SJSA1 (cell line): Measurements from ENCODE around the gene LATS2. TPM values are rescaled to one million over a fixed set of nuclear protein-coding genes. Genes with fewer than 3 reads are reported as not detected.
"Not testable (repeated sequence)": the region's sequence is repeated elsewhere in the genome, so short reads cannot be mapped to it uniquely, and the experiment has no call there.

Source experiments
- DNase-seq, 2 experiments: peaks; one replicate each; pipeline ENCODE4 v3.0.0-alpha.2; 2015 to 2020; ENCODE audit warnings: low spot score in 2 of 2, low read depth in 1 of 2
- H3K27ac ChIP-seq: fragments of 250-450 bp; sonication (Bioruptor Pico); 2 replicates; pipeline ENCODE4 v1.5.1; 2020; ENCODE audit warnings: mild to moderate bottlenecking, moderate library complexity
- H3K27me3 ChIP-seq: fragments of 250-450 bp; sonication (Bioruptor Pico); replicated peaks from 2 replicates; pipeline ENCODE4 v1.5.1; 2020; ENCODE audit warnings: mild to moderate bottlenecking, moderate library complexity
- H3K36me3 ChIP-seq: fragments of 250-450 bp; sonication (Bioruptor Pico); 2 replicates; pipeline ENCODE4 v1.5.1; 2020; ENCODE audit warnings: mild to moderate bottlenecking
- H3K4me1 ChIP-seq: fragments of 250-450 bp; sonication (Bioruptor Pico); replicated peaks from 2 replicates; pipeline ENCODE4 v1.6.1; 2021; ENCODE audit warnings: mild to moderate bottlenecking
- H3K4me3 ChIP-seq: fragments of 250-450 bp; sonication (Bioruptor Pico); 2 replicates; pipeline ENCODE4 v1.5.1; 2020; ENCODE audit warnings: mild to moderate bottlenecking
- H3K9me3 ChIP-seq: fragments of 250-450 bp; sonication (Bioruptor Pico); replicated peaks from 2 replicates; pipeline ENCODE4 v1.5.1; 2020; ENCODE audit warnings: mild to moderate bottlenecking
- total RNA-seq: library from RNA; depleted of rRNA; stranded (reverse); fragments of >200 nt; shearing (Covaris generic); gene quantifications from 2 replicates; pipeline ENCODE4 v1.2.3, GENCODE V29; 2014

LATS2 gene
- total RNA-seq, 1 experiment from 2014 or later = 14.4 TPM

GRCh38 chr13:21066946-21067345 lies 5.6 kb upstream of the LATS2 start:
- H3K4me1 ChIP-seq = peaks cover 16% of the 10 kb centered on the region

GRCh38 chr13:21065686-21066085 lies 4.3 kb upstream of the LATS2 start:
- Histone ChIP-seq H3K27me3 (no peaks in the 10 kb centered on the region), H3K9me3 (no peaks in the 10 kb centered on the region), H3K4me3 (no peak overlapping the region), H3K36me3 (peaks cover 6% of the 10 kb centered on the region), H3K4me1 (peaks cover 11% of the 10 kb centered on the region), H3K27ac (no peak overlapping the region)
- DNase-seq = no peak

More at GRCh38 chr13:21066946-21067345, 5.6 kb upstream of the LATS2 start:
- Histone ChIP-seq H3K27me3 (no peaks in the 10 kb centered on the region), H3K27ac (no peak overlapping the region), H3K36me3 (no peaks in the 10 kb centered on the region), H3K9me3 (no peaks in the 10 kb centered on the region), H3K4me3 (no peak overlapping the region)
- DNase-seq = no peak

GRCh38 chr13:21063031-21063430 lies 1.6 kb upstream of the LATS2 start:
- Histone ChIP-seq H3K4me1 (peaks cover 17% of the 10 kb centered on the region), H3K27me3 (no peaks in the 10 kb centered on the region), H3K9me3 (no peaks in the 10 kb centered on the region), H3K36me3 (peaks cover 25% of the 10 kb centered on the region), H3K4me3 (no peak overlapping the region), H3K27ac (no peak overlapping the region)
- no peak for DNase-seq

- H3K27me3 ChIP-seq = no peaks in the 10 kb centered on the region
- peak; percentile 33 to 48 for DNase-seq
- H3K27ac ChIP-seq = peak overlapping the region; percentile 99
- H3K36me3 ChIP-seq = peaks cover 38% of the 10 kb centered on the region
- peak overlapping the region; percentile 91 for H3K4me3 ChIP-seq
- H3K9me3 ChIP-seq = no peaks in the 10 kb centered on the region
- peaks cover 22% of the 10 kb centered on the region for H3K4me1 ChIP-seq
Measured at GRCh38 chr13:21060338-21061028, 903 bp downstream of the LATS2 start.

- peaks cover 38% of the 10 kb centered on the region for H3K36me3 ChIP-seq
- H3K4me3 ChIP-seq = peak overlapping the region; percentile 91
- H3K4me1 ChIP-seq = peaks cover 29% of the 10 kb centered on the region
- peak overlapping the region; percentile 99 for H3K27ac ChIP-seq
- no peaks in the 10 kb centered on the region for H3K9me3 ChIP-seq
- no peaks in the 10 kb centered on the region for H3K27me3 ChIP-seq
- no peak for DNase-seq
Measured at GRCh38 chr13:21059641-21060337, 1.6 kb downstream of the LATS2 start.

- H3K4me1 ChIP-seq = peaks cover 36% of the 10 kb centered on the region
- H3K36me3 ChIP-seq = peaks cover 46% of the 10 kb centered on the region
- no peak overlapping the region for H3K4me3 ChIP-seq
- H3K9me3 ChIP-seq = no peaks in the 10 kb centered on the region
- H3K27me3 ChIP-seq = no peaks in the 10 kb centered on the region
- H3K27ac ChIP-seq = no peak overlapping the region
- DNase-seq = no peak
Measured at GRCh38 chr13:21058361-21058760, 3.0 kb downstream of the LATS2 start.

- Histone ChIP-seq H3K4me3 (no peak overlapping the region), H3K9me3 (no peaks in the 10 kb centered on the region), H3K36me3 (peaks cover 49% of the 10 kb centered on the region), H3K4me1 (peaks cover 33% of the 10 kb centered on the region), H3K27me3 (no peaks in the 10 kb centered on the region), H3K27ac (peak overlapping the region; percentile 21; the same call in 1 of the 2 replicates)
- no peak for DNase-seq
Measured at GRCh38 chr13:21055511-21056045, 5.8 kb downstream of the LATS2 start.

GRCh38 chr13:21055016-21055415 lies 6.4 kb downstream of the LATS2 start:
- H3K27ac ChIP-seq = no peak overlapping the region; the same call in 1 of the 2 replicates
- peaks cover 29% of the 10 kb centered on the region for H3K4me1 ChIP-seq
- no peaks in the 10 kb centered on the region for H3K27me3 ChIP-seq
- H3K36me3 ChIP-seq = peaks cover 43% of the 10 kb centered on the region
- no peaks in the 10 kb centered on the region for H3K9me3 ChIP-seq
- no peak for DNase-seq
- no peak overlapping the region for H3K4me3 ChIP-seq

- Histone ChIP-seq H3K27ac (no peak overlapping the region), H3K4me3 (no peak overlapping the region), H3K27me3 (no peaks in the 10 kb centered on the region), H3K9me3 (no peaks in the 10 kb centered on the region), H3K36me3 (peaks cover 36% of the 10 kb centered on the region), H3K4me1 (peaks cover 22% of the 10 kb centered on the region)
- DNase-seq = peak in 1 of 2 experiments; percentile 38
Measured at GRCh38 chr13:21054313-21054712, 7.1 kb downstream of the LATS2 start.

GRCh38 chr13:21053231-21053630 lies 8.2 kb downstream of the LATS2 start:
- H3K4me1 ChIP-seq = peaks cover 19% of the 10 kb centered on the region
- H3K27me3 ChIP-seq = no peaks in the 10 kb centered on the region
- DNase-seq = peak in 1 of 2 experiments; percentile 13
- H3K4me3 ChIP-seq = no peak overlapping the region
- no peak overlapping the region for H3K27ac ChIP-seq
- H3K36me3 ChIP-seq = peaks cover 35% of the 10 kb centered on the region
- no peaks in the 10 kb centered on the region for H3K9me3 ChIP-seq

GRCh38 chr13:21051675-21052074 lies 9.7 kb downstream of the LATS2 start:
- Histone ChIP-seq H3K4me3 (no peak overlapping the region), H3K9me3 (no peaks in the 10 kb centered on the region), H3K27ac (no peak overlapping the region), H3K4me1 (peaks cover 19% of the 10 kb centered on the region), H3K36me3 (peaks cover 34% of the 10 kb centered on the region), H3K27me3 (no peaks in the 10 kb centered on the region)
- DNase-seq = no peak

- Histone ChIP-seq H3K27ac (no peak overlapping the region), H3K27me3 (no peaks in the 10 kb centered on the region), H3K9me3 (no peaks in the 10 kb centered on the region), H3K36me3 (peaks cover 29% of the 10 kb centered on the region), H3K4me3 (no peak overlapping the region), H3K4me1 (peaks cover 15% of the 10 kb centered on the region)
- DNase-seq = no peak
Measured at GRCh38 chr13:21050288-21051197, 10.8 kb downstream of the LATS2 start.

- not testable (repeated sequence) for H3K4me3 ChIP-seq, DNase-seq, H3K27ac ChIP-seq, H3K4me1 ChIP-seq, H3K27me3 ChIP-seq, H3K9me3 ChIP-seq
- peaks cover 37% of the 10 kb centered on the region for H3K36me3 ChIP-seq
Measured at GRCh38 chr13:21049731-21050130, 11.7 kb downstream of the LATS2 start.
